Measurements from ENCODE around the gene RAPH1.

DNA sequence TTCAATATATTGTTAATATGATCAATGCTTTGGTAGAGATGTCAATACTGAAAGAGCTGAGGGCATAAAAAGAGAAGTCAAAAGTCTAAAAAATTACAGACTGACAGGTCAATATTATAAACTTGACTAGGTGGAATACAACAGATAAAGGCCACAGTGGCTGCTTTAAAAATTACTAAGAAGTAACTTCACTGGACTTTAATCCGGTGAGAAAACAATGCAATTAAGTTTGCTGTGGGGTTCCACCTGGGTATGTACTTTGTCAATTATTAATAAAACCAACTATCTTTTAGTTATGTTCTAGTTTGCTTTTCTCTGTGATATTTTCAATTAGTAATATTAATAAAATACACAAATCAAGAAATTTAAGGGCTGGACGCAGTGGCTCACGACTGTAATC, 44.7 kb downstream of the RAPH1 start:
- TF ChIP-seq, protein P1, sequence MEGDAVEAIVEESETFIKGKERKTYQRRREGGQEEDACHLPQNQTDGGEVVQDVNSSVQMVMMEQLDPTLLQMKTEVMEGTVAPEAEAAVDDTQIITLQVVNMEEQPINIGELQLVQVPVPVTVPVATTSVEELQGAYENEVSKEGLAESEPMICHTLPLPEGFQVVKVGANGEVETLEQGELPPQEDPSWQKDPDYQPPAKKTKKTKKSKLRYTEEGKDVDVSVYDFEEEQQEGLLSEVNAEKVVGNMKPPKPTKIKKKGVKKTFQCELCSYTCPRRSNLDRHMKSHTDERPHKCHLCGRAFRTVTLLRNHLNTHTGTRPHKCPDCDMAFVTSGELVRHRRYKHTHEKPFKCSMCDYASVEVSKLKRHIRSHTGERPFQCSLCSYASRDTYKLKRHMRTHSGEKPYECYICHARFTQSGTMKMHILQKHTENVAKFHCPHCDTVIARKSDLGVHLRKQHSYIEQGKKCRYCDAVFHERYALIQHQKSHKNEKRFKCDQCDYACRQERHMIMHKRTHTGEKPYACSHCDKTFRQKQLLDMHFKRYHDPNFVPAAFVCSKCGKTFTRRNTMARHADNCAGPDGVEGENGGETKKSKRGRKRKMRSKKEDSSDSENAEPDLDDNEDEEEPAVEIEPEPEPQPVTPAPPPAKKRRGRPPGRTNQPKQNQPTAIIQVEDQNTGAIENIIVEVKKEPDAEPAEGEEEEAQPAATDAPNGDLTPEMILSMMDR (IDR thresholded peaks at IDR 0.05) = no peak
- no peak for TF ChIP-seq POLR2A (IDR thresholded peaks at IDR 0.05)

Data from gastroesophageal sphincter (tissue), 3 donors.